ENCODE data around the gene TMEM143.
"Not testable (repeated sequence)": the region's sequence is repeated elsewhere in the genome, so short reads cannot be mapped to it uniquely, and the experiment has no call there.

TMEM143 gene

DNA sequence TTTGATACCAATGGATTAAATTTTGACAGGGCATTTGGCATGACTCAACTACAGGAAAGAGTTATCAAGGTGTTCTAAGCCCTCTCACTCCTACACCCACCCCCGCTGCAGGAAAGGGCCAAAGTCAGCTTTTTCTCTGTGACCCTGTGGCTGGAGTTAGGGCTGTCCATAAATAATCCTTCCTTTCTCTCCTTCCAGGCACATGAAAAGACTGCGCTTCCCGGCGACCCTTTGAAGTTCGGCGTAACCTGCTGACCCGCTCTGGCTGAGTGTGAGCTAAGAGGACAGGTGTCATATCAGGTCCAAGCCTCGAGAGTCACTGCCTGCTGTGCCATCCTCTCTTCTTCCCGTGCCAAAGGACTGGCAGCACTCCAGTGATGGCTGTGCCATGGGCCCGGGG lies 68.3 kb downstream of the TMEM143 start:
- H3K4me1 ChIP-seq: no peaks in the 10 kb centered on the region
- H3K27me3 ChIP-seq (ENCODE audit: low read depth): no peaks in the 10 kb centered on the region
- no peak for DNase-seq (ENCODE audit: low spot score in 2 of 2)
- no peaks in the 10 kb centered on the region for H3K36me3 ChIP-seq (replicated peaks)
- H3K9me3 ChIP-seq: no peaks in the 10 kb centered on the region
- in situ Hi-C loops (cut with MboI; ENCODE audit: low sequenced_read_pairs): no loop called here
- H3K4me3 ChIP-seq: no peak overlapping the region

DNA sequence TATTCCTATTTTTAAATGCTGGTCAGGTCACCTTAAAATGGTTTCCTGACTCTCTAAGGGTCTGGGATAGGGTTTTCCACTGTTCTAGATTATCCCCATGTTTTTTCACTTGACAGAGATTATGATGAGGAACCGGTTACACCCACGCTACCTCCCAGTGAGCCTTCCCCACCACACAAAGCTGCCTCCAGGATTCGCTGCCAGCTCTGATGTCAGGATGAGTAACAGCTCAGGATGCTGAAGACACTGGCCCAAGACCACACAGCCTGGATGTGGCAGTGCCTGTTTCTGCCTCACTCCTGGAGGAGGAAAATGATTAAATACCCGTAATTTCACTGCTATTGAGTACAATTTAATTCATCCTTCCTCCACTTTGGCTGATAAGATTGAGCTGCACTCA lies 70.9 kb downstream of the TMEM143 start:
- Histone ChIP-seq H3K9me3 (no peaks in the 10 kb centered on the region), H3K4me3 (no peak overlapping the region), H3K27me3 (ENCODE audit: low read depth) (no peaks in the 10 kb centered on the region), H3K36me3 (replicated peaks) (0 out of 2 replicates have a peak, but pooled peaks cover 2% of the 10 kb centered on the region), H3K4me1 (no peaks in the 10 kb centered on the region)
- no peak for DNase-seq (ENCODE audit: low spot score in 2 of 2)
- in situ Hi-C loops (cut with MboI; ENCODE audit: low sequenced_read_pairs): no loop called here

DNA sequence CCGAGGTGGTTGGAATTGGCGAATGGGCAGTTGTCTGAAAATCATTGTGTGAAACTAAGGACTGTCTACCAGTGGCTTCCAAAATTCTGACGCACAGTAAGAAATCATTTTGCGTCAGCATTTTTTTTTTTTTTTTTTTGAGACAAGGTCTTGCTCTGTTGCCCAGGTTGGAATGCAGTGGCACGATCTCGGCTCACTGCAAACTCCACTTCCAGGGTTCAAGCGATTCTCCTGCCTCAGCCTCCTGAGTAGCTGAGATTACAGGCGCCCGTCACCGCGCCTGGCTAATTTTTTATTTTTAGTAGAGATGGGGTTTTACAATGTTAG lies 72.3 kb downstream of the TMEM143 start:
- DNase-seq (ENCODE audit: low spot score in 2 of 2); in situ Hi-C loops (cut with MboI; ENCODE audit: low sequenced_read_pairs); H3K9me3 ChIP-seq; H3K27me3 ChIP-seq (ENCODE audit: low read depth); H3K4me1 ChIP-seq; H3K36me3 ChIP-seq (replicated peaks): not testable (repeated sequence)
- peak overlapping the region; percentile 45 for H3K4me3 ChIP-seq

DNA sequence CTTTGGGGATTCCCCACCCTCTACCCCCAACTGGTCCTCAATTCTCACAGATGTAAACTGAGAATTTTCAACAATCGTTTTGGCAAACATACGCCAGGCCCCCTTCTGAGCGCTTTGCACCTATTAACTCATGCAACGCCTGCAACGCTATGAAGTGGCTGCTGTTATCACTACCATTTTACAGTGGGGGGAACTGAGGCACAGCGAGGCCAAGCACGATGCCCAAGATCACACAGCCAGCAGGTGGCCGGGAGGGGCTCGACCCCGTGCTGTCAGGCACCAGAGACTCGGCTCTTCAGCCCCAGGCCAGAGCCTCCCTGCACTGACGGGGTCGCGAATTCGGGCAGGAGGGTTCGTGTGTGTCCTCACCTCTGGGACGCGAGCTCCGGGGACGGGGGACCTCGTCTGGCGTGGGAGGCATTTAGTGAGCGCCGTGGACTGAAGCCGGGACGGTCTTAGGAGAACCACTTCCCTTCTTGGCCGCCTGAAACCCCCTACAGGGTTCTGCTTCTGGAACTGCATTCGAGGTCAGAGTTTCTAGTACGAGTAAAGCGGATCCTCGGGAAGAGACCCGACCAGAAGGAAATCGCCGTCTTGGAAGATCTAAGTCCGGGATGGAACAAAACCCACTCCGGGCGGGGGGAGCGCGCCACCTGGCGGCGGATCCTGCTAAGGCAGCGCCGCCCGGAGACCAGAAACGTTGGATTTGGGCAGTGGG lies 72.8 kb downstream of the TMEM143 start:
- Histone ChIP-seq H3K27me3 (ENCODE audit: low read depth) (no peaks in the 10 kb centered on the region), H3K4me3 (peak overlapping the region; percentile 45), H3K36me3 (replicated peaks) (peaks cover 15% of the 10 kb centered on the region), H3K4me1 (no peaks in the 10 kb centered on the region), H3K9me3 (no peaks in the 10 kb centered on the region; the same call in 1 of the 2 replicates)
- DNase-seq (ENCODE audit: low spot score in 2 of 2): peak; percentile 77 to 88
- in situ Hi-C loops (cut with MboI; ENCODE audit: low sequenced_read_pairs): no loop called here

GRCh38 chr19:48290401-48290770 lies 73.4 kb downstream of the TMEM143 start:
- Histone ChIP-seq H3K4me1 (no peaks in the 10 kb centered on the region), H3K9me3 (no peaks in the 10 kb centered on the region; the same call in 1 of the 2 replicates), H3K27me3 (ENCODE audit: low read depth) (no peaks in the 10 kb centered on the region), H3K4me3 (peak overlapping the region; percentile 45), H3K36me3 (replicated peaks) (peaks cover 20% of the 10 kb centered on the region)
- DNase-seq (ENCODE audit: low spot score in 2 of 2): peak in 1 of 2 experiments; percentile 56
- in situ Hi-C loops (cut with MboI; ENCODE audit: low sequenced_read_pairs): no loop called here

GRCh38 chr19:48287748-48288147 lies 76.0 kb downstream of the TMEM143 start:
- no peaks in the 10 kb centered on the region for H3K27me3 ChIP-seq (ENCODE audit: low read depth)
- H3K9me3 ChIP-seq: no peaks in the 10 kb centered on the region; the same call in 1 of the 2 replicates
- H3K4me3 ChIP-seq: no peak overlapping the region
- no peaks in the 10 kb centered on the region for H3K4me1 ChIP-seq
- DNase-seq (ENCODE audit: low spot score in 2 of 2): no peak
- in situ Hi-C loops (cut with MboI; ENCODE audit: low sequenced_read_pairs): no loop called here
- peaks cover 44% of the 10 kb centered on the region for H3K36me3 ChIP-seq (replicated peaks)

DNA sequence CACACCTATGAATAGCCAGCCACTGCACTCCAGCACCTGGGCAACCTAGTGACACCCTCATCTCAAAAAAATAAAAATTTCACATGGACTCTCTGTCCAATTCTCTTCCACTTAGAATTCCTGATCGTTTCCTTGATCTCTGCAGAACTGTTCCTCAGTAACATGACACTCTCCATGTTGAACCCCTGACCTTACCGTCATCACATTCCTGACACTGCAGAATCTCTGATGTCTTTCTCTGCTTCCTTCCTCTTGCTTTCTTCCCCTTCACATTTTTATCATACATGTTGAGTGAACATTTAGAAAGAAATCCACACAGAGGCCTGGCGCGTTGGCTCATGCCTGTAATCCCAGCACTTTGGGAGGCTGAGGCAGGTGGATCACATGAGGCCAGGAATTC lies 78.8 kb downstream of the TMEM143 start:
- in situ Hi-C loops (cut with MboI; ENCODE audit: low sequenced_read_pairs): no loop called here
- Histone ChIP-seq H3K27me3 (ENCODE audit: low read depth) (no peaks in the 10 kb centered on the region), H3K9me3 (no peaks in the 10 kb centered on the region; the same call in 1 of the 2 replicates), H3K36me3 (replicated peaks) (peaks cover 54% of the 10 kb centered on the region), H3K4me1 (no peaks in the 10 kb centered on the region), H3K4me3 (no peak overlapping the region)
- no peak for DNase-seq (ENCODE audit: low spot score in 2 of 2)

- Histone ChIP-seq H3K4me1 (no peaks in the 10 kb centered on the region), H3K9me3 (no peaks in the 10 kb centered on the region; the same call in 1 of the 2 replicates), H3K4me3 (no peak overlapping the region), H3K27me3 (ENCODE audit: low read depth) (no peaks in the 10 kb centered on the region), H3K36me3 (replicated peaks) (peaks cover 57% of the 10 kb centered on the region)
- DNase-seq (ENCODE audit: low spot score in 2 of 2): no peak
- in situ Hi-C loops (cut with MboI; ENCODE audit: low sequenced_read_pairs): no loop called here
Measured at GRCh38 chr19:48283908-48284307, 79.8 kb downstream of the TMEM143 start.
